ENCODE results near the gene INTS1.

GRCh38 chr7:1436608-1437007 lies 67.6 kb downstream of the INTS1 start:
- no peak for TF ChIP-seq CTCF (IDR thresholded peaks at IDR 0.05; ENCODE audit: low read length)
- TF ChIP-seq EZH2 (IDR thresholded peaks at IDR 0.05; ENCODE audit: borderline replicate concordance, low read length), result no peak

Data from OCI-LY1 (cell line).